HG02938 (cell line): ENCODE measurements around the gene CACNA1S.

Experiments
- ATAC-seq: cut with Tn5 transposase; IDR thresholded peaks from one replicate; pipeline ENCODE4 v1.9.1; 2021; ENCODE audit warnings: mild to moderate bottlenecking, moderate library complexity; ENCODE audit not compliant: unreplicated experiment

Gene CACNA1S

DNA sequence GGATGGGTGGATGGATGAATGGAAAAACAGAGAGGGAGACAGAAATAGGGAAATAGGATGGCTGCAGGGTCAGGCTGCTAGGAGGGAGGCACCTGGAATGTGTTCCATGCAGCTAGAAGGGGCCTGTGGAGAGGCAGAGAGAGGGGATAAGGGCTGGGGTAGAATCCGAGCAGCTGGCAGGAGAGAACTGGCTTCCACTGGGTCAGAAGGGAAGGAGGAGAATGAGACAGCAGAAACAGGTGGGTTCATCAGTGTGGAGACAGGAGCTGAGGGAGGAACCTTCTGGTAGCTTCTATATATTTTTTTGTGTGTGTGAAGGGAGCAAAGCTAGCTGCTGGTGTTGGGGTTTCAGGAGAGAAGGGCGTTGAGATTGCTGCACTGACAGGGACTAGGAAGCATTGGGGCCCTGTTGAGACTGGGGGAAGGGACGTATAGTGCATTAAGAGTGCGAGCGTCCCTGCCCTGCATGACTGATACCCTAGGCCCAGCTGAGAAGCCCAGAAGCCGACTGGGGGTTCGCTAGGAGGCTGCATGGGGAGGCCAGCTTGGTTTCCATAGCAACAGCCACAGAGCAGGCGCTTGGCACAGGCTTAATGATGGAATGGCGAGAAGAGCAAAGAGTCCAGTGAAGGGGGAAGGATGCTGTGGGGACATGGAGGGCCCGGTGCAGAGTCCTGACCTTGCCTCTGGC, 73.9 kb downstream of the CACNA1S start:
- ATAC-seq = no peak

DNA sequence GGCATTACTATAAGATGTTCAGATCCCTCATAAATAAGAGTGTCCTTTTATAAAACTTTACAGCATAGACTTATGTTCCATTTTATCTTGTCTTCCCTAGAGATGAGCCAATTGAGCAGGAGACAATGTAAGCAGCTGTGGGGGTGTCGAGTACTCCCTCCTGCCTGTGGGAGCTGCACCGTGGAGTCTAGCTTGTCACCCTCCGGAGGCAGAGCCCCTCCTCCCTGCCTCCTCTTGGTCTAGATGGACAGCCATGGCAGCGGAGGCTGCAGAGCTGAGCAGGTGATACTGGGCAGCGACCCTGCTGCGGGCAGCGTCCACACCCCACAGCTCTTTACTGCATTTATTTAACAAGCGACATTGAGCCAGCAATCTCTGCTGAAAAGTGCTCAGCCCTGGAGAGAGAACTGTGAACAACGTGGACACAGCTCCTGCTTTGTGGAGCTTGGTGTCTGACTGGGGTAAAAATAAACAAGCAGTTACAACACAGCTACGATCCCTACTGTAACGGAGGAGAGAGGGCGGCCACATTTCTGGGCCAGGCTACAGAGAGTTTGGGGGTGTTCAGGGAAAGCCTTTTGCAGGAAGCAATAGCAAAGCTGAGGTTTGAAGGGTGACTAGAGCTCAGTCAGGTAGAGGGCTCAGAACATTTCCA, 75.9 kb downstream of the CACNA1S start:
- ATAC-seq = no peak

DNA sequence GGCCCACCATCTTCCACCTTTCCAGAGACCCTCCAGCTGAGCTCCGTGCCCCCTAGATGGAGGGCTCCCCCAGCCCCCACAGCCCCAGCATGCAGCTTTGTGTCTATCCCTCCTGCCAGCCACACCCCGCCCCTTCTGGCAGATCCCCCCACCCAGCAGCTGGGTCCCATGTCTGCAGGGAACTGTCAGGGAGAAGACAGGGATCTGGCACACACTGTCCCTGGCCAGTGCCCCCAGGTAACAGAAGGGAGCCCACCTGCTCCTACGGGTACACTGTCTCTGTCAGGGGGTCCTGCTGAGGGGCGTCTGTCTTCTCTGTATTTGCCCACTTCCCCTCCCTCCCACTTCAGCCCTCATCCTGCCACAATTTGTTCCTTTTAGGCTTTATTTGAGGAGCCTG, 77.6 kb downstream of the CACNA1S start:
- no peak for ATAC-seq

DNA sequence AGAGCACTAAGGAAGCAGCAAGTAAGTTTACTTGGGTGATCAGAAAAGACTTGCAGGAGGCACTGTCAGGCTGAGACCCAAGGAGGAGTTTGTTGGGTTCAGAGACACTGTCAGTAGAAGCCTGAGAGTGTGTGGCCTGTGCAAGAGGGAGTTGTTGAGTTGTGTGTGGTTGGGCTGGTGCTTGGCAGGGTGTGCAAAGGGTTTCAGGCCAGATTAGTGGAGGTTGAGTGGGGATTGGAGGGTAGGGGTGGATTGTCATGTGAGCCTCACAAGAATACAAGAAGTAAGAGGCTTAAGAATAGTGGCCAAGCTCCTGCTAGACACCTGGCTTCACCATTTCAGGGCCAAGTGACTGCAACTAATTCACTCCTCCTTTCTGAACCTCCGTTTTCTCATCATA, 79.8 kb downstream of the CACNA1S start:
- ATAC-seq = no peak

DNA sequence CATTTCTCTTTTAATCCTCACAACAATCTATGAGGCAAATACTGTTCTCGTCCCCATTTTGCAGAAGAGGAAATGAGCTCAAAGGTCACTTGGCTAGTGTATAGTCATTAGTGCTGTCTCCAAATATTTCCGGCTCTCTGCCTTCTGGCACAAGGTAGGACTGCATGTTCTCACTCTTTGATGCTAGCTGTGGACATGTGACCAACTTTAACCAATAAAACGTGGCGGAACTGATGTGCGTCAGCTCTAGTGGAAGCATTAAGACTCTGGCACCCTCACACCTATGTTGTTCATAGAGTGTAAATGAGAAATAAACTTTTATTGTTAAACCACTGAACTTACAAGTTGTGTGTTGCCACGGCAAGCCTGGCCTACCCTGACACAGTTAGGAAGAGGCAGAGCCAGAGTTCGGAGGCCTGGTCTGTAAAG, 83.8 kb downstream of the CACNA1S start:
- ATAC-seq = no peak

DNA sequence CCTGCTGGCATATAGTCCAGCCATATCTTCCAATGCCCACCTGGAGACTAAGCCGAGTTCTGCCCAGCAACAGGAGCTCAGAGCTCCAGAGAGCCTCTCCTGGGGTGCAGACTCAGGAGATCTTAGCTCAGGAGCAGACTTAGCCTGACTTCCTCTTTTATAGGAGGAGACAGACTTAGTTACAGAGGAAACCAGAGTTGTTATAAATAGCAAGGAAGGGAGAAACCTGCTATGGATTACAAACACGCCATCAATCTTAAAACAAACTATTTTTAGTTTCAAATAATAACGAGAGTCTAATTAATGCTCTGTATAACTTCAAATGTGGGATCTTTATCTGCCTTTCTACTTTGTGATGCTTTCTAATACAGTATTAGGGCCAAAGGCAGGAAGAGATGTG, 85.4 kb downstream of the CACNA1S start:
- ATAC-seq = no peak

DNA sequence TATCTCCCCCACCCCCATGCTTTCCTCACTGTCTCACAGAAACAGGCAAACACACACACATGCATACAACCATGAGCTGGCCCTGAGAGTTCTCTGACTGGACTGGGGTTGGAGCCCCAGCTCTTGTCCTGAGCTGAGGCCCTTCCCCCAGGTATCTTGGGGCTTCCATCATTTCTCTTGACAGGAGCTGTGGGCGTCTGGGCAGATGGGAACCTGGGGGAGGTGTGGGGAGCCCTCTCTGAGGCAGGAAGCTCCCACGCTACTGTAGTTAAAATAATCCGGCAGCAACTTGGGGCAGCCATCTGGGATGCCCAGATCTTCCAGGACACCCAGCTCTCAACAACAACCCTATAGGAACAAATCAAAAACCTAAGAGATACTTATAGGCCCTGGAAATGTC, 86.0 kb downstream of the CACNA1S start:
- no peak for ATAC-seq

DNA sequence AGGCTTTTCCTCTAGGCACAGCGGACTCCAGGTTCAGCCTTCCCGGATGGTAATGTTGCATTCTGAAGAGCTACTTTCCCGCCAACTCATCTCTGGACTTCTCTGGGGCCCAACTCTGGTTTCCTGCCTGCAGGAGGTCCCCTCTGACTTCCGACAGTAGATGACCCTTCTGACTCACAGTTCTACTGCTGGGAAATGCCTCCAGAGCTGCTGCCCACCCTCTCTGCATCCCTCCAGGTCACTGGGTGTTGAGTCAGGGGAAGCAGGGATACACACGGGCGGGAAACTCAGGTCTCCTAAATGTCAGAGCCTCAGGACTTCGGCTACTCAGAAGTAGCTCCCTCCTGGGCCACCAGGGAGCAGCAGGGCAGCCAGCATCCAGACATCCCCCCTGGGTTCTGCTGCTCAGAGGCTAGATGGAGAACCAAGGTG, 86.6 kb downstream of the CACNA1S start:
- ATAC-seq = no peak

DNA sequence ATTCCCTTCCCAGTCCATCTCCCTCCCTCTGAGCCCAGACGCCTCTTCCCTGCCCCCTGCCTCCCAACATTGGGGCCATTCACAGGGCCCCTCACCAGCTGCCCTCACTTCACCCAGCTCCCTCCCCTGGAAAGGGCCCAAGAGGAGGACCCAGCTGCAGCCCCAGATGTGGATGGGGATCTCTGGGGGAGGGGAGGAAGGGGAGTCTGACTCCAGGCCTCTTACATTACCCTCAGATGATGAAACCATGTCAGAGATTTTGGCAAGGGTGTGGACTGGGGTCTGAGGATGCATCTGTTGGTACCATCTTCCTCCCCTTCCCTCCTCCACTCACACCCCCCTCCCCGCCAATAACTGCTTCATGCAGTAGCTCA, 87.6 kb downstream of the CACNA1S start:
- ATAC-seq = no peak

DNA sequence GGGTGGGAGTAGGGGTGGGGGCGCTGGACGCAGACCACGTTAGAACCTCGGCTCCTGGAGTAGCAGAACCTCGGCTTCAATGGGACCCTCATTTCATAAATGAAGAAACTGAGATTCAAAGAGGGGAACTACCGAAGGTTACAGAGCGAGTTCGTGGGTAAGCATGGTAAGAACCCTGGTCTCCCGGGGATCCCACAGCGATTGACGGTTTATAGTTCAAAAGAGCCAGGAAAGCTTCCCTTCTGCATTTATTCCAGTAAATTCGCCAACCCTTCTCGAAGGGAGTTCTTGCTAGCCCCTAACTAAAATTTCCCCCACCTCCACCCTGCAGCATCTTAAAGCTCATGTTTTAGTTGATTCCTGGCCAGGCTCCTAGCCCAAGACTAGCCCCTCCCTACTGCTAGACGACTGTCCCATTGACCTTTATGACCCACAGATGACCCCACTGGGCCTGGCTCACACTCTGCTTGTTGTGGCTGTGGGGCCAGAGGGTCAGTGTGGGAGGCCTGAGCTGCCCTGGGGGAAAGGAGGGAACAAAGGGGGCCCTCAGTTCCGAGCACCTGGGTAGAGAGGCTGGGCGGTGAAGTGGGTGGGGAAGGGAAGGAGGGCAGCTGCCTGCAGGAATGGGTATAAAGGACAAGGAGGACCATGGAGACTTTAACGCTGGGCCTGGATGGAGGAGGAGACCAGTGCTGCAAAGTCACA, 88.2 kb downstream of the CACNA1S start:
- no peak for ATAC-seq

DNA sequence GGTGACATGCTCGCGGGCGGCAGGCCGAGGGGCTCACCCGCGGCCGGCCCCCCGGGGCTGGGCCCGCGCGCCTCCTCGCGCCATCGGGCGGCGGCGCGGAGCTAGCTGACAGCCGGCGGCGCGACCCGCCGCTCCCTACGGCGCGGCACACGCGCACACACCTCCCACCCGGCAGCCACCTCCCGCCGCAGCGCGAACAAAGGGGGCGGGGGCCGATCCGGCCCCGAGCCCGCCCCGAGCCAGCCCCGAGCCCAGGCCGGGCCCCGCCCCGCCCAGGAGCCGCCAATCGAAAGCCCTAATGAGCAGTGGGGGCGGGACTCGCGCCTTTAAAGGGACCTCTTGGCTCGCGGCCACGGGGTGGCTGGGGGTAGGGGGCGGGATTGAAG, 88.7 kb downstream of the CACNA1S start, which contains the start of gene KIF21B:
TSS of gene KIF21B (minus strand) at position 198 of the 386 bp plus-strand sequence. CDS start 331 bp downstream, outside the sequence.
- peak; percentile 41 for ATAC-seq

DNA sequence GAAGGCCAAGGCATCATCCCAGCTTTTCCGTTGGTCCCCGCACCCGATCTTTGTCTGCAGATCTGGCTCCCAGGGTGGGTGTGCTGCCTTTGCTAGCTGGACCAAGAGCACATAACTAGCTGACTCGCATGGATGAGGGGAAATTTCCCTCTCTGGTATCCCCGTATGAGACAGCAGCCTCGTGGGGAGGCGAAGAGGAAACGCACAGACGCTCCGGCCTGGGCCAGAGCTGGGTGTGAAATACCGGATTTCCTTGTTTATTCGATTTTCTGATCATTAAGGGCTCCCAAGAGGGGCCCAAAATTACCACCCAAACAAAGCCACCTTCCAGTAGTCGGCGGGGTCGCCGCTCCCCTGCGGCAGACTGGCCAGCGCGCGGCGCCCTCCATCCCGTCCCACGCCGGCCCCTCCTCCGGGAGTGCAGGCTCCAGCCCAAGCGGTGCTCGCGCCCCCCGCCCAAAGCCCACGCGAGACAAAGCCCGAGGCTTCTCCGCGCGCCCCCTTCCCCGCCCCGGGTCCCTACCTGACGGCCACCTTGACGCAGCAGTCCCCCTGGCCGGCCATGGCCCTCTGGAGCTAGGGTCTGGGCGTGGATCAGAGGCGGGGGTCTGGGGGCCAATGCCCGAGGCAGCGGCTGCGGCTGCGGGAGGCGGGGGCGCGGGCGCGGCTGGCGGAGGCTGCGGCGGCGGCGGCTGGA, 89.3 kb downstream of the CACNA1S start:
- peak; percentile 0 for ATAC-seq

DNA sequence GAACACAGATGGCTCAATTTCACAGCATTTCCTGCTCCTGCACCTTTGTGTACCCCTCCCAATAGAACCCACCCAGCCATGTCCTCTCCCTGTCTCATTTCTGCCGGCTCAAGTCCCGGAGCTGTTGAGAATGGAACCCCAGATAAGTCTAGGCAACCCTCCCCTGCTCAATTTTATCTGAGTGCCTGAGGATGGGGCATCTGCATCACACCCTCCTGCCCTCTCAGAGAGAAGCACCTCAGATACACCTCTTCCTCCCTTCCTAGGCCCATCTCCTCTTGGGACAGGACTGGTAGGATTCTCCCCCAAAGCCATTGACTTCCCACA, 89.8 kb downstream of the CACNA1S start:
- ATAC-seq = no peak

DNA sequence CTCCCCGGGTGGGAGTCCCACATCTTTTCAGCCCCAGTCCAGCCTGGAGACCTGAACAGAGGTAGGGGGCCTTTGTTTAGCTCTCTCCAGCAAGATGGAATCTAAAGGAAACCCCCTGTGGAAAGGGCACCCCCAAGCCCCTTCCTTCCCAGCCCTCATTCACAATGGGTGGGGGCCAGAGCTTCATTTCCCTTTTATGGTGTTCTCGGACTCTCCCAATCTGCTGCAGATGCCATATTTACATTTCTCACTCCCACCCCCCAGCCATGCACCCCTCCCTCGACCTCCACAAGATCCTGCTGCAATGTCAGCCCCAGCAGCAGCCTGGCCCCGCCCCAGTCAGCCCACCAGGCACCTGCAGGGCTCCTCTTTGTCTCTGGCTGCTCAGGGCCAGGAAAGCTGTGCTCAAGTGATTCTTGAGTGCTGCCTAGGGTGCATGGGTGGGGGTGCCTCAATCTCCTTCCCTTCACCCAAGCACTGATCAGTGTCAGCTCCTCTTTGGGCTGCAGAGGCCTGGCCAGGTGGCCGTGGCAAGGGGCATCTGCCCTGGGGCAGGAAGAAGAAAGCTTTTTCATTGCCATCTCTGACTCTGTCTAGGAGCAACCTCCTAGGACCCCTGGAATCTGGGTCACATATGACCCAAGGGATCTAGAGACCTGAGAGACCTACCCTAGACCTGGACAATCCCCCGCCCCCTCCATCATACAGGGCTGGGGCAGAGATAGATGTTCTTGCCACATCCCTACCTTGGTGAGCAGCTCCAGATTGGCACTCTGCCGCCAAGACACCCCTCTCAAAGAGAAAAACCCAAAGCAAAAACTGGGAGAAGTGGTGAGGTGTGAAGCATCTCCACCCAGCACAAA, 90.4 kb downstream of the CACNA1S start:
- ATAC-seq = no peak

DNA sequence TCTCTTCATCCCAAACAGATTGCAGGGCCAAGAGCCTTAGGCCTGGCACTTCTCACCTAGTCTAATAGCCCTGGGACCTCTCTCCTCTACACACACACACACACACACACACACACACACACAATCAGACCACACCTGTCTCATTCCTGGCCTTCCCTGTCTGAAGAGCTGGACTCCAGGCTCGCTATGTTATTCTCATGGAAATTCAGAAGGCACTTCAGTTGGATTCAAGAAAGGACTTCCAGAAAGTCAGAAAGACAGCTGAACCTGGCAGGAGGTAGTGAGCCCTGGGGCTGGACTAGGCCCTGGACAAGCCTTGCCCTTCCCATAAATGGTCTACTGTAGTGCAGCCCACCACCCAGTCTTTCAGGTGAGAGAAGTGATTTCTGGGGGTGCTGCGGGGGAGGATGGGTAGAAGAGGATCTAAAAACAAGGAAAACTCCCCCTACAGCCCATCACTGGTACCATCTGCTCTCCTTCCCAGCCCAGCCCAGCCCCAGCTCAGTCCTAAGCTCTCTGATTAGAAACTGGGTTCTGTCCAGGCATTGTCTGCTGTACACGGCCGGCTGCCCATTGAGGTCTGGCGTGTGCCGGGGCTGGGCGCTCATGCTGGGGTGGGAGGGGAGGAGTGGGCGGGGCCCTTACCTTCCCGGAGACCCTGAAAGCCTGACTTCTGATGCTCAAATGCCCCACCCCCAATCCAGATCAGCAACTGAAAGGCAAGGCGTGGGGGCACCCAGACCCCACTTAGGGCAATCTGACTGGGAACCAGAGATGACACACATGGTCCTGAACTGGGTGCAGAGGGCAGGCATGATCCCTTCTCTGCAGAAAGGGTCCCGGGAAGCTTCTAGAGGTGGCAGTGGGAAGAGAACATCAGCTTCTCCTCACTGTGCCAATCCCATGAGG, 91.3 kb downstream of the CACNA1S start:
- ATAC-seq = no peak

DNA sequence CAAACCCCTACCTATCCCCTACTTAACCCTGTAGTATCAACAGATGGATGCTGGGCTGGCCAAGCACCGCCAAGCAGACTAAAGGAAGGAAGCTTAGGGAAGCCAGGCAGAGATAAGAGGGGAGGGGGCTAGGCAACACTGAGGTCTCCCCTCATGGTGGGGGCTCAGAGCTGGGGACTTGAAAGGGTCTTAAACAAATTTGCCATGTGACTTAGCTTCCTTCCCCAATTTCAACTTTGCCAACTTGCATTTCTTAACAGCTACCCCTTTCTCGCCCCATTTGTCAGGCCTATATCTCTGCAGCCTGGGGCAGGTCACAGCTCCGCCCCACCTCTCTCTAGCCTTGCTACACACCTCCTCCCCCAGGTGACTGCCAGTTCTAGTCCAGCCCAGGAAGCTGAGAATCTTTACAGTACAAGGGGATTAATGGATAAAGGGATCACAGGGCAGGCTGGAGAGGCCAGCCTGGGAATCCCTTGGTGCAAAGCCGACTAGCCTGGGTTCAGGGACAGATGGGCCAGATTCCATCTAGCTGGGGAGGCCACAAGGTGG, 92.1 kb downstream of the CACNA1S start:
- no peak for ATAC-seq

DNA sequence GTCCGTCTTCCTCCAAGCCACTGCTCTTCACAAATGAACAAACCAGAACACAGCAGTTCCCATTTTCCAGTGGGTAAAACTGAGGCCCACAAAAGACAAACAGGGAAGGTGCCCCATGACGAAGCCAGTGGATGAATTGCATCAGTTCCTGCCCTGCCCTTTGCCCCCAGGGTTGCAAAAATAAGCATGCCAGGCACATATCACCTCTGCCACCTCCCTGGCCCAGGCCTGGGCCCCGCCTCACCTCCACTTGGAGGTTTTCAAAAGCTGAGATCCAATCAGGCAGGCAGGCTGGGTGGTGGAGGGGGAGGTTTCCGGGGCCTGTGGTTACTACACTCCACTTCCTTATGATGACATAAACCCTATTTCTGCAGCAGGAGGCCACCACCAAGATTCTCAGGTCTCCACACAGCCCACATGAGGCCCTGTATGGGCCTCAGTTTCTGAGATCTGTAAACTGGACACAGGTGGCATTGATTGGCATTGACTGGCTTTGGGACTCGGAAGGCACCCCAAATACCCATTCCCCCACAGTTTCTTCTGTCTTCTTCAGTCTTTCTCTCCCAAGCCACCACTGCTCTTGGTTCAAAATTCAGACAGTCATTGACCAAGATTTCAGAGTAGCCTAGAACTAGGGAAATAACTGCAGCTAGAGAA, 92.8 kb downstream of the CACNA1S start:
- peak; percentile 70 for ATAC-seq

DNA sequence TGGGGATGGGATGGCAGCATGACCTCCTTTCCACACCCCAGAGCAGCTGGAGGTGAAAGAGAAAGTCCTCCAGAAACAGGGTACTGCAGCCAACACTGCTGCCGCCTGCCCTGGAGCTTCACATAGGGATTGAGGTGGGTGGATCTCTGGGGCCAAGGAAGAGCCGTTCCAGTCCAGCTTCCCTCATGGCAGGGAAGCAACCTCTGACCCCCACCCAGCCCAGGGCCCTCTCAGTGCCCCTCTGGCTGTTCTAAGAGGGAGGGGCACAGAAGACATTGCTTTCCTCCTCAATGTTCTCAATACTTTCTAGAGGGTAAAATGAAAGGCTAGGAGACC, 94.4 kb downstream of the CACNA1S start:
- ATAC-seq = no peak
